Measurements from ENCODE around the gene ENPP5. TPM values are rescaled to one million over a fixed set of nuclear protein-coding genes. Genes with fewer than 3 reads are reported as not detected.

ENPP5 gene
- total and polyA plus RNA-seq, 8 donors: 2.7 to 12.4 (median 5.3) TPM

DNA sequence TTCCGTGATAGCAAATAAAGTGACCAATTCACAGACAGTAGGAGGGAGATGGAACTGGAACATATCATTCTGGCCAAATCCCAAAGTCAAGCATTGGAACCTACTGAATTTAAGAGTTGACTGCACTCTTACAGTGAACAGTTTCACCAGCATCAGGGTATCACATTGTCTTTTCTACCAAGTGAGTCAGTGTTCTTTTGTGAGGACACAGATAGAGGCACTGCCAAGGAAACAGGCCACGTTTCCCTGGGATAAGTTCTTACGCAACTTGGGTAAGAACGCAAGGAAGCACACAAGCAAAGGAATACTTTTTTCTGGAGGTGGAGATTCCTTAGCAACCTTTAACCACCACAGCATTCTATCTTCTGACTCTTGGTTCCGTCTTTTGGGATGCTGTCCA is 28.6 kb upstream of the ENPP5 start:
- Histone ChIP-seq H3K4me1 (no peaks in the 10 kb centered on the region), H3K4me3 (no peak overlapping the region), H3K27me3 (no peaks in the 10 kb centered on the region), H3K9me3 (no peaks in the 10 kb centered on the region), H3K27ac (no peak overlapping the region), H3K36me3 (no peaks in the 10 kb centered on the region)
- TF ChIP-seq, protein P1, sequence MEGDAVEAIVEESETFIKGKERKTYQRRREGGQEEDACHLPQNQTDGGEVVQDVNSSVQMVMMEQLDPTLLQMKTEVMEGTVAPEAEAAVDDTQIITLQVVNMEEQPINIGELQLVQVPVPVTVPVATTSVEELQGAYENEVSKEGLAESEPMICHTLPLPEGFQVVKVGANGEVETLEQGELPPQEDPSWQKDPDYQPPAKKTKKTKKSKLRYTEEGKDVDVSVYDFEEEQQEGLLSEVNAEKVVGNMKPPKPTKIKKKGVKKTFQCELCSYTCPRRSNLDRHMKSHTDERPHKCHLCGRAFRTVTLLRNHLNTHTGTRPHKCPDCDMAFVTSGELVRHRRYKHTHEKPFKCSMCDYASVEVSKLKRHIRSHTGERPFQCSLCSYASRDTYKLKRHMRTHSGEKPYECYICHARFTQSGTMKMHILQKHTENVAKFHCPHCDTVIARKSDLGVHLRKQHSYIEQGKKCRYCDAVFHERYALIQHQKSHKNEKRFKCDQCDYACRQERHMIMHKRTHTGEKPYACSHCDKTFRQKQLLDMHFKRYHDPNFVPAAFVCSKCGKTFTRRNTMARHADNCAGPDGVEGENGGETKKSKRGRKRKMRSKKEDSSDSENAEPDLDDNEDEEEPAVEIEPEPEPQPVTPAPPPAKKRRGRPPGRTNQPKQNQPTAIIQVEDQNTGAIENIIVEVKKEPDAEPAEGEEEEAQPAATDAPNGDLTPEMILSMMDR (IDR thresholded peaks at IDR 0.05): no peak
- 56 to 63% methylated on average over 5 of the region's 5 CpGs for WGBS, 2 donors
- intact Hi-C loops (cut with DNase I): no loop called here
- DNase-seq: no peak
- peak in 3 of 4 donors; percentile 50 to 60 (median 59) for ATAC-seq
- no peak for FAIRE-seq

- 66 to 69% methylated on average over 1 of the region's 1 CpG for WGBS, 2 donors
- H3K9me3 ChIP-seq: no peaks in the 10 kb centered on the region
- H3K27ac ChIP-seq: no peak overlapping the region
- FAIRE-seq: no peak
- no peak overlapping the region for H3K4me3 ChIP-seq
- no peaks in the 10 kb centered on the region for H3K4me1 ChIP-seq
- DNase-seq: no peak
- TF ChIP-seq, protein P1 (IDR thresholded peaks at IDR 0.05): no peak
- H3K36me3 ChIP-seq: no peaks in the 10 kb centered on the region
- intact Hi-C loops (cut with DNase I): no loop called here
- no peak for ATAC-seq
- no peaks in the 10 kb centered on the region for H3K27me3 ChIP-seq
These were observed 21.2 kb upstream of the ENPP5 start for GRCh38 chr6:46191961-46192360.

- TF ChIP-seq, protein P1 (IDR thresholded peaks at IDR 0.05): no peak
- no peaks in the 10 kb centered on the region for H3K9me3 ChIP-seq
- intact Hi-C loops (cut with DNase I): no loop called here
- H3K36me3 ChIP-seq: no peaks in the 10 kb centered on the region
- WGBS, 2 donors: 81 to 88% methylated on average over 4 of the region's 4 CpGs
- ATAC-seq (no peak), DNase-seq (no peak), FAIRE-seq (no peak)
- H3K27ac ChIP-seq: no peak overlapping the region
- H3K4me3 ChIP-seq: no peak overlapping the region
- H3K27me3 ChIP-seq: no peaks in the 10 kb centered on the region
- no peaks in the 10 kb centered on the region for H3K4me1 ChIP-seq
These were observed 20.1 kb upstream of the ENPP5 start for GRCh38 chr6:46190889-46191288.

DNA sequence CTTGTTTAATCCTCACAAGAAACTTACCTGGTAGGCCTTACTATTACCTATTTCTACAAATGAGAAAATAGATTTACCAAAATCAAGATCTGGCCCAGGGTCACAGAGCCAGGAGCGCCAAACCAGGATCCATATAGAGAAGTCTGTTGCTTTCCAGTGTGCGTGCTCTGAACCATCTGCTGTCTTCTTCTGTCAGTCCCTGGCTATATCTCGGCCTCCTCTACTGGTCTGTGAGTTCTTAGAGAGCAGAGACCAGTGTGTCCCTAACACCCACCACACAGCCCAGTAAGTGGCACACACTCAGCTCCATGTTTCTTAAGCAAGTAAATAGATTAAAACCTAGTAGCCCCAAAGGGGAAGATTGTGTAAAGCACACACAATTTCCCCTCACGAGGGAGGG is 18.9 kb upstream of the ENPP5 start:
- FAIRE-seq (no peak), DNase-seq (no peak), ATAC-seq (no peak)
- WGBS, 2 donors: 92 to 93% methylated on average over 4 of the region's 4 CpGs
- Histone ChIP-seq H3K4me3 (no peak overlapping the region), H3K36me3 (no peaks in the 10 kb centered on the region), H3K4me1 (no peaks in the 10 kb centered on the region), H3K27ac (no peak overlapping the region), H3K27me3 (no peaks in the 10 kb centered on the region), H3K9me3 (no peaks in the 10 kb centered on the region)
- intact Hi-C loops (cut with DNase I): no loop called here
- TF ChIP-seq, protein P1 (IDR thresholded peaks at IDR 0.05): no peak

- WGBS, 2 donors: 36 to 45% methylated on average over 1 of the region's 1 CpG
- no peaks in the 10 kb centered on the region for H3K36me3 ChIP-seq
- no peak overlapping the region for H3K27ac ChIP-seq
- no peaks in the 10 kb centered on the region for H3K9me3 ChIP-seq
- peak in 1 of 4 donors; percentile 35 for ATAC-seq
- H3K4me3 ChIP-seq: no peak overlapping the region
- no peak for DNase-seq
- H3K27me3 ChIP-seq: no peaks in the 10 kb centered on the region
- TF ChIP-seq, protein P1 (IDR thresholded peaks at IDR 0.05): no peak
- intact Hi-C loops (cut with DNase I): no loop called here
- H3K4me1 ChIP-seq: no peaks in the 10 kb centered on the region
- FAIRE-seq: no peak
These were observed 15.8 kb upstream of the ENPP5 start for GRCh38 chr6:46186583-46186982.

Data from pancreas (tissue), 10 donors.